ENCODE data around the gene APCS. TPM values are rescaled to one million over a fixed set of nuclear protein-coding genes. Genes with fewer than 3 reads are reported as not detected.

Gene APCS
- total RNA-seq, 2 experiments from 2014 or later: not detected

DNA sequence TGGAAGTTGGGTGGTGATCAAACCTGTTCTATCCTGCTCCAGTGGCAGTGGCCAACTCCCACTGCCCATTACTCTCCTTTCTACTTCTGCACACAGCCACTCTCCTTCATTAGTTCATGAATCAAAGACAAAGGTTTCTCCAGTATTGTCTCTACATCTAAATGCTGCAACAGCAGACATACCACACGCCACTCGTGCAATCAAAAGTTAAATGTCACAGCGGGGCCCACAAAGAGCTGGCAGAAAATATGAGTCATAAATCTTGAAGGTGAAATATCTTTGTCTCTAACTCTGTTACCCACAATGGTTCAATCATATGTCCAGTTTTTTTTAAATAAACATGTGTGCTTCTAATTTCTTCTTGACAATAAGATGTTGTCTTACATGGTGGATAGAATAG lies 13.3 kb downstream of the APCS start:
- no peaks in the 10 kb centered on the region for H3K36me3 ChIP-seq (ENCODE audit: insufficient read depth, low read length)
- DNase-seq (ENCODE audit: low spot score): no peak
- no peak overlapping the region for H2AFZ ChIP-seq (ENCODE audit: low read length)
- H3K4me1 ChIP-seq (ENCODE audit: insufficient read depth, low read length, poor library complexity, severe bottlenecking): no peaks in the 10 kb centered on the region
- POLR2A ChIA-PET: no interaction called here
- intact Hi-C loops (cut with micrococcal nuclease; ENCODE audit: unreplicated experiment): no loop called here
- no TSS peak for BruUV-seq (replicated peaks)
- H3K4me3 ChIP-seq (ENCODE audit: low read depth, low read length, poor library complexity, severe bottlenecking): no peak overlapping the region
- no peak overlapping the region for H3K27ac ChIP-seq (ENCODE audit: low read depth, low read length, poor library complexity, severe bottlenecking)
- no peaks in the 10 kb centered on the region for H3K9me2 ChIP-seq (ENCODE audit: insufficient read depth, low read length)
- no peak overlapping the region for H3K4me2 ChIP-seq (ENCODE audit: low read length)
- no peak for TF ChIP-seq EZH2phosphoT487 (IDR thresholded peaks at IDR 0.05; ENCODE audit: borderline replicate concordance, low read depth, low read length)
- TF ChIP-seq, protein P1, sequence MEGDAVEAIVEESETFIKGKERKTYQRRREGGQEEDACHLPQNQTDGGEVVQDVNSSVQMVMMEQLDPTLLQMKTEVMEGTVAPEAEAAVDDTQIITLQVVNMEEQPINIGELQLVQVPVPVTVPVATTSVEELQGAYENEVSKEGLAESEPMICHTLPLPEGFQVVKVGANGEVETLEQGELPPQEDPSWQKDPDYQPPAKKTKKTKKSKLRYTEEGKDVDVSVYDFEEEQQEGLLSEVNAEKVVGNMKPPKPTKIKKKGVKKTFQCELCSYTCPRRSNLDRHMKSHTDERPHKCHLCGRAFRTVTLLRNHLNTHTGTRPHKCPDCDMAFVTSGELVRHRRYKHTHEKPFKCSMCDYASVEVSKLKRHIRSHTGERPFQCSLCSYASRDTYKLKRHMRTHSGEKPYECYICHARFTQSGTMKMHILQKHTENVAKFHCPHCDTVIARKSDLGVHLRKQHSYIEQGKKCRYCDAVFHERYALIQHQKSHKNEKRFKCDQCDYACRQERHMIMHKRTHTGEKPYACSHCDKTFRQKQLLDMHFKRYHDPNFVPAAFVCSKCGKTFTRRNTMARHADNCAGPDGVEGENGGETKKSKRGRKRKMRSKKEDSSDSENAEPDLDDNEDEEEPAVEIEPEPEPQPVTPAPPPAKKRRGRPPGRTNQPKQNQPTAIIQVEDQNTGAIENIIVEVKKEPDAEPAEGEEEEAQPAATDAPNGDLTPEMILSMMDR (conservative IDR thresholded peaks at IDR 0.05; ENCODE audit: low read length): no peak
- no peaks in the 10 kb centered on the region for H3K9me3 ChIP-seq (ENCODE audit: low read length)
- H4K20me1 ChIP-seq (ENCODE audit: insufficient read depth, low read length): no peaks in the 10 kb centered on the region
- CTCF ChIA-PET (ENCODE audit: unreplicated experiment): no interaction called here
- H3K79me2 ChIP-seq (ENCODE audit: insufficient read depth, low read depth, low read length): no peaks in the 10 kb centered on the region

DNA sequence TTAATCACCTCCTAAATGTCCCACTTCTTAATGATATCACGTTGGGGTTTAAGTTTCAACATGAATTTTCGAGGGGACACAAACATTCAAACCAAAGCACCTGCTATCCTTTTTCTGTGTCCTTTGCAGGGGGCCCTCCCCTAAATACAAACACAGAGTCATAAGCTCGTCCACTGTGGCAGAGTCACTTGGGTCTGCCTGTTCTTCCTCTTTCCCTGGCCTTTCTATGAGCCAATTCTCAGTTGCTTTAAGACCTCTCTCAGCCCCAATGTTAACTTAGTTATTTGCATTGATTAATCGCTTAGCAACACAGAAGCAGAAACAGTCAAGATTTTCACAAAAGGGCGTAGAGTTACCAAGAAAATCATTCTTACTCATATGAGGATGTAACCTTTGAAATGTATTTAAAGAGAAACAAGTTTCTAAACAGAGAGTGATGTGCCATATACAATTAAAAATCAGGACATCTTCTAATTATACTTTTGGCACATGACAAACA lies 14.9 kb downstream of the APCS start:
- Histone ChIP-seq H3K4me1 (ENCODE audit: insufficient read depth, low read length, poor library complexity, severe bottlenecking) (no peaks in the 10 kb centered on the region), H2AFZ (ENCODE audit: low read length) (no peak overlapping the region), H3K4me3 (ENCODE audit: low read depth, low read length, poor library complexity, severe bottlenecking) (no peak overlapping the region), H3K79me2 (ENCODE audit: insufficient read depth, low read depth, low read length) (no peaks in the 10 kb centered on the region), H3K36me3 (ENCODE audit: insufficient read depth, low read length) (no peaks in the 10 kb centered on the region), H4K20me1 (ENCODE audit: insufficient read depth, low read length) (no peaks in the 10 kb centered on the region), H3K27ac (ENCODE audit: low read depth, low read length, poor library complexity, severe bottlenecking) (no peak overlapping the region), H3K4me2 (ENCODE audit: low read length) (no peak overlapping the region), H3K9me2 (ENCODE audit: insufficient read depth, low read length) (no peaks in the 10 kb centered on the region), H3K9me3 (ENCODE audit: low read length) (no peaks in the 10 kb centered on the region)
- POLR2A ChIA-PET: interaction anchor here (0.6 kb wide), 1 partner anchor 21 kb away, joined by 3 read pairs; no protein-coding TSS in a partner anchor
- DNase-seq (ENCODE audit: low spot score): no peak
- CTCF ChIA-PET (ENCODE audit: unreplicated experiment): no interaction called here
- BruUV-seq (replicated peaks): no TSS peak
- intact Hi-C loops (cut with micrococcal nuclease; ENCODE audit: unreplicated experiment): no loop called here
- TF ChIP-seq, protein P1 (conservative IDR thresholded peaks at IDR 0.05; ENCODE audit: low read length): no peak
- no peak for TF ChIP-seq EZH2phosphoT487 (IDR thresholded peaks at IDR 0.05; ENCODE audit: borderline replicate concordance, low read depth, low read length)

DNA sequence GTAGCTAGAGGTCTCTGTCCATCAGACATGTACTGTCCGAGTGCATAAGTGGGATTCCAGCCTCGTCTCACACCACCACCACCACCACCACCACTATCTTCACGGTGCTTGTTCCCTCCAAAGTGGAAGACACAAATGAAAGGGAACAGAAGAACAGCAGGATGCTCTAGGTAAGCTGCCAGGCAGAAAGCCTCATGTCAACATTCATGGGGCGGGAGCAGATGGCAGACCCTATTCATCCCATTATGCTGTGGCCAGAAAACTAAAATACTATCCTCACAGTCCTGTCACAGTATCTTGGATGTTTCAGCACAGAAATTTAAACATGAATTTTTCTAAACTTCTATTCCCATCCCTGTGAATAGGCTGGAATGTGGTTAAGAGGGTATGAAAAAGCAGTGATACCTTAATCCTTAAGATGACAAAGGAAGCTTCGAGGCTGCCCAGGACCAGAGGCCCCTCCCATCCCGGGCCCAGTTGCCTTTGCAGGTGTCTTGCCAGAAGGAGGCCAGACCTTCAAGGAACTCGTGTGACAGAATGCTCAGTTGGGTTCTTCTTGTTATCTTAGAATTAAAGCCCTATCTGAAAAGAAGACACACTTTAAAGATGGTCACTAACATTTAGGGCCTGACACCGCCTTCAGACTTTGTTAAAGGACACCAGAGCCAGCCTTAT lies 24.7 kb downstream of the APCS start:
- no peak for TF ChIP-seq EZH2phosphoT487 (IDR thresholded peaks at IDR 0.05; ENCODE audit: borderline replicate concordance, low read depth, low read length)
- TF ChIP-seq, protein P1 (conservative IDR thresholded peaks at IDR 0.05; ENCODE audit: low read length): no peak
- no peaks in the 10 kb centered on the region for H3K36me3 ChIP-seq (ENCODE audit: insufficient read depth, low read length)
- H3K9me3 ChIP-seq (ENCODE audit: low read length): no peaks in the 10 kb centered on the region
- H3K9me2 ChIP-seq (ENCODE audit: insufficient read depth, low read length): no peaks in the 10 kb centered on the region
- ChIA-PET CTCF (ENCODE audit: unreplicated experiment) (no interaction called here), POLR2A (no interaction called here)
- intact Hi-C loops (cut with micrococcal nuclease; ENCODE audit: unreplicated experiment): no loop called here
- no peak overlapping the region for H3K27ac ChIP-seq (ENCODE audit: low read depth, low read length, poor library complexity, severe bottlenecking)
- BruUV-seq (replicated peaks): no TSS peak
- DNase-seq (ENCODE audit: low spot score): no peak
- no peak overlapping the region for H2AFZ ChIP-seq (ENCODE audit: low read length)
- H3K4me2 ChIP-seq (ENCODE audit: low read length): no peak overlapping the region
- H4K20me1 ChIP-seq (ENCODE audit: insufficient read depth, low read length): no peaks in the 10 kb centered on the region
- H3K4me1 ChIP-seq (ENCODE audit: insufficient read depth, low read length, poor library complexity, severe bottlenecking): no peaks in the 10 kb centered on the region
- H3K4me3 ChIP-seq (ENCODE audit: low read depth, low read length, poor library complexity, severe bottlenecking): no peak overlapping the region
- H3K79me2 ChIP-seq (ENCODE audit: insufficient read depth, low read depth, low read length): no peaks in the 10 kb centered on the region

Data from OCI-LY7 (cell line).